Measurements from ENCODE around the gene EWSR1. TPM values are rescaled to one million over a fixed set of nuclear protein-coding genes. Genes with fewer than 3 reads are reported as not detected.

Gene EWSR1
- total and polyA plus RNA-seq, 2 of the 4 experiments (the other 2 are of a cell fraction), result 243 to 518 TPM

GRCh38 chr22:29275819-29276565, 7.9 kb downstream of the EWSR1 start:
- no peak overlapping the region for H3K9ac ChIP-seq (ENCODE audit: low read depth, low read length)
- no peak for ATAC-seq (ENCODE audit: low read depth)
- ChIA-PET CTCF (no interaction called here), POLR2A (ENCODE audit: unreplicated experiment) (no interaction called here)
- no peak overlapping the region for H2AK9ac ChIP-seq (replicated peaks; ENCODE audit: low read depth, low read length, poor library complexity)
- no peak overlapping the region for H2BK15ac ChIP-seq (ENCODE audit: low read depth, low read length)
- H3K27me3 ChIP-seq (ENCODE audit: control insufficient read depth, insufficient read depth, low read length), result no peaks in the 10 kb centered on the region
- BruUV-seq (replicated peaks), result no TSS peak
- intact Hi-C loops (cut with micrococcal nuclease), result loop anchor here (2.0 kb wide), 1 partner anchor 13 kb away; no protein-coding TSS in a partner anchor
- H2BK120ac ChIP-seq (ENCODE audit: low read depth, low read length), result no peak overlapping the region
- H4K20me1 ChIP-seq (ENCODE audit: insufficient read depth, low read length), result peaks cover 93% of the 10 kb centered on the region
- H3K56ac ChIP-seq (ENCODE audit: extremely low read depth, insufficient read depth, low read length), result no peak overlapping the region
- no peak for DNase-seq
- no peak overlapping the region for H2AFZ ChIP-seq (replicated peaks; ENCODE audit: low read length, poor library complexity)
- no peak overlapping the region for H2BK5ac ChIP-seq (ENCODE audit: low read depth, low read length, poor library complexity, severe bottlenecking)
- no peak overlapping the region for H4K8ac ChIP-seq (ENCODE audit: low read depth in 2 of 2, low read length in 2 of 2)
- H2BK20ac ChIP-seq (ENCODE audit: low read depth, low read length), result no peak overlapping the region
- no peak overlapping the region for H3K4me3 ChIP-seq (ENCODE audit: insufficient read depth, low read depth, low read length)
- no peak overlapping the region for H4K91ac ChIP-seq (ENCODE audit: insufficient read depth, low read depth, low read length)
- H3K79me1 ChIP-seq (ENCODE audit: low read depth in 1 of 2, low read length in 2 of 2), result peaks cover 9 to 67% of the 10 kb centered on the region in 2 experiments
- no peak overlapping the region for H3K4ac ChIP-seq (ENCODE audit: low read depth, low read length)
- H3K27ac ChIP-seq (ENCODE audit: insufficient read depth, low read length), result no peak overlapping the region
- H4K5ac ChIP-seq (ENCODE audit: low read depth, low read length), result no peak overlapping the region
- H3K9me1 ChIP-seq (ENCODE audit: insufficient read depth, low read length), result peaks cover 13% of the 10 kb centered on the region
- H3K9me3 ChIP-seq (ENCODE audit: control insufficient read depth, insufficient read depth, low read length), result no peaks in the 10 kb centered on the region
- no peak overlapping the region for H3K18ac ChIP-seq (ENCODE audit: low read depth, low read length)
- peaks cover 1% of the 10 kb centered on the region; the same call in 1 of the 2 replicates for H3K4me1 ChIP-seq (ENCODE audit: control insufficient read depth, insufficient read depth, low read length)
- H3K23ac ChIP-seq (ENCODE audit: low read depth, low read length), result no peak overlapping the region
- TF ChIP-seq MAFK (IDR thresholded peaks at IDR 0.05; ENCODE audit: low read depth, low read length) (no peak), RCOR1 (IDR thresholded peaks at IDR 0.05; ENCODE audit: insufficient replicate concordance, low read length) (no peak), SMC3 (IDR thresholded peaks at IDR 0.05; ENCODE audit: low read depth, low read length) (no peak), USF2 (IDR thresholded peaks at IDR 0.05; ENCODE audit: low read depth, low read length) (no peak), RAD21 (IDR thresholded peaks at IDR 0.05; ENCODE audit: low read length) (no peak), CEBPB (IDR thresholded peaks at IDR 0.05; ENCODE audit: low read depth, low read length) (no peak), MXI1 (IDR thresholded peaks at IDR 0.05; ENCODE audit: borderline replicate concordance, low read depth, low read length) (no peak), CHD1 (IDR thresholded peaks at IDR 0.05; ENCODE audit: low read depth, low read length) (no peak), BHLHE40 (IDR thresholded peaks at IDR 0.05; ENCODE audit: low read depth, low read length) (no peak), FOS (IDR thresholded peaks at IDR 0.05; ENCODE audit: low read depth, low read length) (no peak), MAZ (IDR thresholded peaks at IDR 0.05; ENCODE audit: borderline replicate concordance, low read depth, low read length) (no peak), ELK1 (IDR thresholded peaks at IDR 0.05; ENCODE audit: borderline replicate concordance, low read depth, low read length) (no peak), NFE2L2 (IDR thresholded peaks at IDR 0.05; ENCODE audit: low read depth, low read length) (no peak), POLR2A (IDR thresholded peaks at IDR 0.05; ENCODE audit: low read depth, low read length) (no peak), CTCF (conservative IDR thresholded peaks at IDR 0.05; ENCODE audit: low read depth, low read length) (no peak), RFX5 (IDR thresholded peaks at IDR 0.05; ENCODE audit: low read depth, low read length) (no peak)
- WGBS, 2 experiments (ENCODE audit: extremely low coverage in 2 of 2, insufficient read length in 1 of 2), result no CpG with 5 or more reads among the region's 3 CpGs
- dilution Hi-C loops (cut with HindIII; ENCODE audit: low sequenced_read_pairs, unreplicated experiment), result no loop called here
- no peak overlapping the region for H3K4me2 ChIP-seq (ENCODE audit: low read depth, low read length)
- in situ Hi-C loops (cut with MboI; ENCODE audit: low sequenced_read_pairs), result no loop called here
- H2AK5ac ChIP-seq (ENCODE audit: low read depth, low read length), result no peak overlapping the region
- H3K14ac ChIP-seq (replicated peaks; ENCODE audit: low read depth, low read length), result no peak overlapping the region
- H3K36me3 ChIP-seq (ENCODE audit: control insufficient read depth, insufficient read depth, low read length), result peaks cover 55% of the 10 kb centered on the region

Data from IMR-90 (cell line).